ENCODE results near the gene NELL2. TPM values are rescaled to one million over a fixed set of nuclear protein-coding genes. Genes with fewer than 3 reads are reported as not detected.

The NELL2 gene
- total RNA-seq, 1 donor from 2014 or later = not detected

DNA sequence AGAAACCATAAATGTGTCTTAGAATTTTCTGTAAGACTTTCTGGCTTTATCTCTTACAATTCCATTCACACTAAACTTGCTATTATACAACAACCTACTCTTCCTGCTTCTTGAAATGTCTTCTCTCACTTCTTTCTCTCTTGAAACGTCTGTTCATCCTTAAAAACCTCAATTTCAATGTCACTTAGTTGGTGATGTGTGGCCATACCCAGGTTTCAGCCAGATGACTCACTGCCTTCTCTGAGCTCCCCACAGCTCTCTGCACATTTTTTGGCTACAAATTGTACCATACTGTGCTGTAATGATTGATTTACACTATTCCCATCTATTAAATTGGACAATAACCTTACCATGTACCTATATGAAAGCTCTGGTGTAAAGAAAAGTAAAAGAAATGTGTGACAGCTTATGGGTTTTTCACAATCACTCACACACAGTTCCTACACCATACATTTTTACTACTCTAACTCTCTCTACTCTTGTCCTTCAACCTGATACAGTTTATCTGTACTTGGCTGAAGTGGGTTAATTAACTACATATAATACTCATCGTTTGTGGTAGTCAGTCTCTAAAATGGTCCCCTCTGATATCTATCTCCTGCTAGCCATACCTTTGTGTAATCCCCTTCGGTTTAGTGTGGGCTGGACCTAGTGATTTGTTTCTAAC lies 222.1 kb downstream of the NELL2 start:
- intact Hi-C loops (cut with DNase I) = no loop called here
- no peak for ATAC-seq
- DNase-seq (ENCODE audit: missing footprints) = no peak

DNA sequence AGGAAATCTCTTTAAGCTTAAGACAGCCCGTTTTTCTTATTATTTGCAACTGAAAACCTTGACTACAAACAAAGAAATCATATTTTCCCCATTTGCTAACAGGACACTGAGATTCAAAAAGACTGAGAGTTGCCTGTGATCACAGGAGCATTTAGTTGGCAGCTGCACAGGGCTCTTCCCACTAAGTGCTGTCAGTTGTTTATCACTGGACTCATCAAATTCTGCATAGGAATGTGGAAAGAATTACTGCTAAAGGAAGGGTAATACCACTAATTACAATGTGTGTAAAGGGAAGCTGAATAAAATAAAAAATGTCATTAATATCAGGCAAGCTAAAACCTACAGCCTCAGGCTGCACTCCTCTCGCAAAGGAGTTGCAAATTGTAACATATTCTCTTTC lies 226.4 kb downstream of the NELL2 start:
- intact Hi-C loops (cut with DNase I) = no loop called here
- DNase-seq (ENCODE audit: missing footprints) = no peak
- ATAC-seq = no peak

DNA sequence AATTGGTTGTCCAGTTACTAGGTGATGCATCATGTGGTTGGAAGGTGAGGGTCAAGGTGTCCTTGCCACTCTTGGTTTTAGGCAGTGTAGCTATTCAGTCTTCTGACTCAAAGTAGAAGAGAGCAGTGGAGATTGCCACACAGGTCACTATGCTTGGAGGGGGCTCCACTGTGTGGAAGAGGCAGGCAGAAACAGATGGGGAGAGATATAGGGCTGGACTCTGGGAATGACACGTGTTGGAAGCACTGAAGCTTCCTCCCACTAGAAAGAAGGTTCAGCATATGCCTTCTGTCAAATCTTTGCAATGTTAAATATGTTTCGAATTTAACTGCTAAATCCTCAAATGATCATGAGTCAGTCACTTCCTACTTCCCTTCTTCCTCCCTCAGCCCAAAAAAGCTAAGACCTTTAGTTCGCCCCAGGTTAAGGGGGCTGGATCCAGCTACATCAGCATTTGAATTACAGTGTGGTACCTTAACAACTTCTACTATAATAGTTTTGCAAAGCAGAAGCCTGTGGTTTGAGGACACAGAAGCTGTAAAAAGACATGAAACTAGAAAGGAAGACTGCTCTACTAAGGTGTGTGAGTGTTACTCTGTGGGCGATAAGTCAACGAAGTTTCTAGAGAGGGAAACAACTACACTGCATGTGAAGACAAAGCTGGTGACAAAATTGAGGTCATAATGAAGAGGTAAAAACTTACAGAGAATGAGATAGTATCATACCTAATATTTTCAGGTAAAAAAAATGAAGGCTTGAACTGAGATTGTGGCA lies 228.0 kb downstream of the NELL2 start:
- ATAC-seq = no peak
- no peak for DNase-seq (ENCODE audit: missing footprints)
- intact Hi-C loops (cut with DNase I) = no loop called here

DNA sequence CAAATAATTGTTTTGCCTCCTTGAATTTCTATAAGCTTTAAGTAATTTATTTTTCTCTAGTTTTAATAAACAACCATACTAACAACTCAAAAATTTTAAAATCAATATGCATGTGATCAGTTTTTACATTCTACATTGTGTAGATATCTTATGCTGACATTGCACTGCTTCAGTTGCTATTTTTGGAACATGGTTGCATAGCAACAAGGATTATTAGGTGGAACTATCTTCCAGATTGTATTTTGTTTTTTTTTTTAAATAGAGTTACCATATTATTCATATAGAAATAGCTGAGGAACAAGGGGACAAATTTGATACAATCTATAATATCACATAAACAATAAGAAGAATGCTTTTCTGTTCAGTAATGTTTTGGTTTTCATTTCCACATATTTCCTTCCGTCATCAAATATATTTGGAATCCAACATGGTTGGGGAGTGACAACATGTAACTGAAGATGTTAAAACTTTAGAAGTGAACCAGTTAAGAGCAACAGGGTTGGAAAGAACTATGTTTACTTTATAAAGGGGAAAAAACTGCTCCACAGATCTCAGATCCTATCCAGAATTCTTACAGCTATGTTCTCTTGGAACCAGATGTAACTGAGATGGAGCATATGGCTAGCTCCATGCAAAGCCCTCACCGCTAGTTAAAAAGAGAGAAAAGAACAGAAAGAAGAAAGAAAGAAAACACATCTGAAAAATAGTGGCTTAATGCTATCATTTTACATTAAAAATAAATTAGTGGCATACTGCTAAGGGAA lies 235.5 kb downstream of the NELL2 start:
- no peak for DNase-seq (ENCODE audit: missing footprints)
- intact Hi-C loops (cut with DNase I) = no loop called here
- ATAC-seq = no peak

DNA sequence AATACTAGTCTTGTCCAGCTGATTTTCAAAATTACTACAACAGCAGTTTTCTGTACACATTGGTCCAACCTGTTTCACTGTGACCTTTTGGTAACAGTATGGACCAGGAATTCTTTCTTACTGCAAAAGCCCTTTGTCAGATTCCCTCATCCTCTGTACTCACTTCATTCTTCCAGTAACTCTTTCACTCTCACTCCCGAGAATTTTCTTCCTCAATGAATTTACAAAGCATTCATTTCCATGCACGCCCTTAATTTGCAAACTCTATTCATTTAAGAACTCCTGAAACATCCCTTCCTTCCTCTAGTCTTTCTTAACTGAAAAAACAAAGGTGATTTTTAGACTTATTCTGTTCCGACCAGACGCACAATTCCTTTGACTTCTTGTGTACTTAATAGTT lies 238.2 kb downstream of the NELL2 start:
- intact Hi-C loops (cut with DNase I) = no loop called here
- DNase-seq (ENCODE audit: missing footprints) (no peak), ATAC-seq (no peak)

DNA sequence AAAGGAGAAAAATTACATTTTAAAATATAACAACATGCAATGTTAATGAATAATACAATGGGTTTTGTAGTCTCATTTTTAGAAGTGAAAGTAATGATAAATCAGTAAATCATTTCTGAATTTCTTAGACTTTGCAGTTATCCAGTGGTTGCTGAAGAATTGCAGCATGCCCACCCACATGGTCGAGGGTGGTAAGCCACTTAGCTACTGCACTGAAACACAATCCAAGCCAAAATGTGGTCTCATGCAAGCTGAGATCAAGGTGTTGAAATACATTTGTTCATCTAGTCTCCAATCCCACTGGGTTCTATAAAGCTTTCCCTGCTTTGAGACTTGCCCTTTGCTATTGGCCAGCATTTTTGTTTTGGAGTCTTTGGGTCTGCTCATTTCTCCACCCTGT lies 247.9 kb downstream of the NELL2 start:
- ATAC-seq (no peak), DNase-seq (ENCODE audit: missing footprints) (no peak)
- intact Hi-C loops (cut with DNase I) = no loop called here

DNA sequence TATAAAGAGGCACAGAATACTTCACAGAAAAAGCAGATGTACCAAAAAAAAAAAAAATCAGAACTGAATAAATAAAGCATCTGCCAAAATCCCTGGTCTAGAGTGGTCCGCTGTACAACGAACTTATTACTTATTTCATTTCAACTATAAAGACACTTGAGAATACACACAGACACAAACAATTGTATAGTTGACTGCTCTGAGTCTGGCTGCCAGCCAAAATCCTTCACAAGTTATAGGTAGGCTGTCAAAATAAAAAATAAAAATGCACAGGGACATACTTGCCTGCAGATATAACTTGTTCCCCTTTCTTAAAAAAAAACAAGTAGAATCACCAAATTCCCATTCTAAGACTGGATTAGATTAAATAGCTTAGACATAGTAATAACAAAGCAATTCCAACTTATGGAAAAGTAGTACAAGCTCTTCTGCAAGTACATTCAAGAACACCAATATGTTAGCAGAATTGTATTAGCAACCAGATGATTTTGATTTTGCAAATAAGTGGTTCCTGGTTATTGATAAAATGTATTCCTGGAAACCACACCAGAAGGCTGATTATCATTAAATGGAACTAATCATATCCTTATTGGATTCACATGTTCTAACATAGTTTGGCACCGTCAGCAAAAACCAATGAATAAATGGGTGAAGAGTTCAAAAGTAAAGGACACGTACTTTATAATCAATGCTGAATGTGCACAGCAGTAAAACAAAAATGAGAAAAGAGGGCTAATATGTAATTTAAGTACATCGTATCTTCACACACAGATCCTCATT lies 248.5 kb downstream of the NELL2 start:
- intact Hi-C loops (cut with DNase I) = no loop called here
- ATAC-seq (no peak), DNase-seq (ENCODE audit: missing footprints) (no peak)

DNA sequence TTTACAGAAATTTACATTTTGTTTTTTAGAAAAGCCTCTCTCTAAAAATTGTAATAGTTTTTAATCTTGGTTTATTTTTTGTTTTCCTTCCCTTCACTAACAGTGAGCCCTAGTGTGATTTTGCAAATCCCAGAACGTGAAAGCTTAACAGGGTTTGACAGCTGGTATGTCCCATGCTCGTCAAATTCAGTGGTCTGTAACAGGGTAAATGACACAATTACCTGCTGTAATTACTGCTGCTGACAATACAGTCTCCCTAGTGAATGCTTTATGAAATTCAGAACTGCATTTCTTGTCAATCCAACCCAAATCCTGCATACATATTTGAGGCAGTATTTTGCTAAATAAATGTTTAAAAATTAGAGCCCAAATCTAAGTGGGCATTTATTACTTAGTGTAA lies 249.2 kb downstream of the NELL2 start:
- intact Hi-C loops (cut with DNase I) = no loop called here
- ATAC-seq = no peak

DNA sequence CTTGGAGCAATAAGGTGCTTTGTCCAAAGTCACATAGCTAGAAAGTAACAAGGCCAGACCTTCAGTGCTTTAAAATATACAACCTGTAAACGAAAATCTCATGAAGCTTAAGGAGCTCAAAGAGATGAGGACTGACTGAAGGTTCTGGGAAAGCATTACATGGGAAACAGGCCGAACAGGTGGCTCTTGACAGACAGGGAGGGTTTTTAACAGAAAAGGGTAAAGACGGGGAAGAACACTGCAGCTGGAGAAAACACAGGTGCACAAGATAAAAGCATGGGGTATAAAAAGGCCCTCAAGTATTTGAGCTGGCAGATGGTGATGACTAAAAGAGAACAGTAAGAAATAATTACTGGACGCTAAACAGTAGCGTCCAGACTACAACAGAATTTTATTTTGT lies 257.2 kb downstream of the NELL2 start:
- intact Hi-C loops (cut with DNase I) = no loop called here
- no peak for ATAC-seq
- DNase-seq (ENCODE audit: missing footprints) = no peak

More for the DNA sequence above, 249.2 kb downstream of the NELL2 start:
- no peak for DNase-seq (ENCODE audit: missing footprints)

DNA sequence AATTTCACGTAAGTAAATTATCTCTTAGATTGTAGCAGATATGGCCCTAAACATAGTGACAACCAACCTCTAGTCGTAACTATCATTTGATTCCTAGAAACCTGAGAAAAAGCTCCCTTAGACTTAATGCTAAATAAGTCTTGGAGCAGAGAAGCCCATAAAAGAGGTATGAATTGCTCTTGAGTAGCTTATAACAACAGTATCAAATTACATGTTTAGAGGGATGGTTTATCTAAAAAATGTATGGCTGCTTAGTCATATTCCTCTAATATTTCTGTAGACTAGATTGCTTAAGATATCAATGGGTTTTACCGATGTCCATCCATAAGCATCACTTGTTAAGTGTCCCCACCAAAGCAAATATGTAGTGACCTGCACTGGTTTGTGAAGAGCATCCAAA lies 259.7 kb downstream of the NELL2 start:
- DNase-seq (ENCODE audit: missing footprints) (no peak), ATAC-seq (no peak)
- intact Hi-C loops (cut with DNase I) = no loop called here

DNA sequence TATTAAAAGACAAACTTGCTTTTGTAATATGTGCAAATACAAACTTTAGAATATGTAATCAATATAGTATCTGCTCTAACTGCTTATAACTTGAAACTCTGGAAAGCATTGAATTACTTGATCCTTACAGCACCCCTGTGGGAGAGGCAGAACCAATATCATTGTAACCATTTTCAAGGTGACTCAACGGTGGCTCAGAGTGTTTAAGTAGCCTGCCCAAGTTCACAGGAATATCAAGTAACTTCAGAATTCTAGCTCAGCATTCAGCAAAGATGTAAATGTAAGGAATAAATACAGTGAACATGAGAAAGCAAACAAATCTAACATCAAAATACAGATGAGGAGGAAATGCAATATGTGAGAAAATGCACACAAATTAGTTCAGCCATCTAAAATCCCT lies 264.6 kb downstream of the NELL2 start:
- no peak for ATAC-seq
- DNase-seq (ENCODE audit: missing footprints) = no peak
- intact Hi-C loops (cut with DNase I) = no loop called here

DNA sequence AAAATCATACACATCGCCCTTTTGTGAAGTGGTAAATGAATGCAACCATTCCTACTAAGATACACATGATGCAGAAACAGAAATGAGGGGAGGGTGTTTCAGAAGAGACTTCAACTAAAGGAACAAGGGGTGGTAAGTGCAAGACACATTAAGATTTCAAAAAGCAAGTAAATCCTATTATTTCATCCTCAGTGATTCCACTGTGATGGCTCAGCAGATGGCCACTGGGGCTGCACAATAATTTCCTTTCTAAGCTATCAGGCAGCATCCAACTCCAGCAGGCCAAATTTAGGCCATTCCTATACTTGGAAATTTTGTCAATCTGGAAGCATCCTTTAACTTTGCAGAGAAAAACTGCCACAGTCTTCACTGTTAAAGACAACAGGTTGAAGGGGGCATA lies 272.4 kb downstream of the NELL2 start:
- DNase-seq (ENCODE audit: missing footprints) = no peak
- intact Hi-C loops (cut with DNase I) = no loop called here
- ATAC-seq = no peak

DNA sequence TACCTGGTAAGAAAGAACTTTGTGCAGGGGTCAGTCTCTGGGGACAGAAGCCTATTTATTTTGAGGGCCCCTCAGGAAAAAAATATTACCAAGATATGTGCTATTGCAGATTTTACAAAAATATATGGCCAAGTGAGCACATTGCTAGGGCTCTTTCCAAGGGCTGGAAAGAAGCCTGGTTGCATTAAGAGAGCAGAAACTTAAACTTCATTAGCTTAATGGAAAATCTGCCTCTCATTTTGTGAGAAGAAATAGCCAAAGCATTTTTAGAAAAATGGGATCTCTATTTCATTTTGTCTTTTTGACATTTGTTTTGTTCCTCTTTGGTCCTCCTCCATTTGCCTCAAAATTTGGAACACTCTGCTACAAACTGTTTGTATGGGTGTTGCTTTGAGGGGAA lies 283.5 kb downstream of the NELL2 start:
- intact Hi-C loops (cut with DNase I) = no loop called here
- no peak for ATAC-seq

DNA sequence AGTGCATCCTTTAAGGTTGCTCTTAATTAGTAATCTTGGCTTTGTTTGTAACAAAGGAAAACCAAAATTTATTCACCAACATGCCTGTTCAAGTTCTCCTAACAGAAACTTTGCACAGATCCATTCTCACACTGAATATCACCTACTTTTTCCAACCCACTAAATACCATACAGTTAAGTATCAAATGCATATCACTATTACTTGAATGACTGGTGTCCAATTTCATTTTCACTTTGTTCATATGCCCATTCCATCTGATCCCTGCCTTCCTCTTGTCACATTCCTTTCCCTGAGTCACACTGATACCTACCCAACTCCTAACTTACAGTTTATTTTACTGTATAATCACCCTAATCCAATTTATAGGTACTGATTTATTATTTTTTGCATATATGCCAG lies 286.4 kb downstream of the NELL2 start:
- intact Hi-C loops (cut with DNase I) = no loop called here
- DNase-seq (ENCODE audit: missing footprints) = no peak
- ATAC-seq = no peak

More for the DNA sequence above, 283.5 kb downstream of the NELL2 start:
- no peak for DNase-seq (ENCODE audit: missing footprints)

DNA sequence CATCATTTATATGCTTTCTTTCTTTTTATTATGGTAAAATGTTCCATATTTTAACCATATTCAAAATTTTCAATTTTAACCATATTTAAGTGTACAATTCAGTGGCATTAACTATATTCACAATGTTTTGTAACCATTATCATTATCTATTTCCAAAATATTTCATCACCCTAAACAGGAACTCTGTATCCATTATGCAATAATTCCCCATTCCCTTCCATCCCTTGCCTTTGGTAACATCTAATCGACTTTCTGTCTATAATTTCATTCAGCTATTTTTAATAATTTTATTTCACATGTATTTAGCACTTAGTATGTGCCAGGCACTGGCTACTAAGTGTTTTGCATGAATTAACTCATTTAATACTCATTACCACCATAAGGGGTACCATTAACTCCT lies 287.5 kb downstream of the NELL2 start:
- intact Hi-C loops (cut with DNase I) = no loop called here

DNA sequence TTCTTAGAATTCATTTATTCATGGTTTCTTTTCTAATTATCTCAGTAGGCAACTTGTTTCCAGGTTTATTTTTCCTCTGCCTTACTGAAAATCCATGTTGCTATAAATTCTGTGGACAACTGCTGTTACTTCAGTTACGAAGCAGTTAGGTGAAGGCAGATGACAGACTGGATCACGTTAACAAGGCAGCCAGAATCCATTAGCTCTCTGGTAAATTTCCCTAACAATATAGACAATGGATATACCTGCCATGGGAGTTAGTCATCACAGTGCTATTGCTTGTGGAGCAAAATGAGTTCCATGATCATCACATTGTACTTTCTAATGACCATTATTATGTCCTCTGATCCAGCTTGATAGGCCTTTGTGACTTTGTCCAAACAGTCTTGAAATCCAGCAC lies 291.5 kb downstream of the NELL2 start:
- DNase-seq (ENCODE audit: missing footprints) (no peak), ATAC-seq (no peak)
- intact Hi-C loops (cut with DNase I) = no loop called here

More for the DNA sequence above, 287.5 kb downstream of the NELL2 start:
- DNase-seq (ENCODE audit: missing footprints) = no peak
- no peak for ATAC-seq

DNA sequence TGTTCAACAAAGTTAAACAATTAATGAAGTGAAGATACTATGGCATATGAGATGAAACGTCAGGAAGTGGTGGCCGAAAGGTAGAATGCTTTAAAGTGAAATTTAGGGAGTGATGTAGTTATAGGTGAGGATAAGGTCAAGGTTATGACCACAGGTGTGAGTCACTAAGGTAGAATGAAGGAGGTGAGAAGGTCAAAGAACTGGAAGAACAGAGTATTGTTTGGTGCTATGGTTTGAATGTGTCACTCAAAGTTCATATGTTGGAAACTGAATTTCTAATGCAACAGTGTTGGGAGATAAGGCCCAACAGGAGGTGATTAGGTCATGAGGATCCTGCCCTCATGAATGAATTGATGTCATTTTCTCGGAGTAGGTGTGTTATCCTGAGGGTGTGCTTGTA lies 293.6 kb downstream of the NELL2 start:
- no peak for DNase-seq (ENCODE audit: missing footprints)
- intact Hi-C loops (cut with DNase I) = no loop called here

DNA sequence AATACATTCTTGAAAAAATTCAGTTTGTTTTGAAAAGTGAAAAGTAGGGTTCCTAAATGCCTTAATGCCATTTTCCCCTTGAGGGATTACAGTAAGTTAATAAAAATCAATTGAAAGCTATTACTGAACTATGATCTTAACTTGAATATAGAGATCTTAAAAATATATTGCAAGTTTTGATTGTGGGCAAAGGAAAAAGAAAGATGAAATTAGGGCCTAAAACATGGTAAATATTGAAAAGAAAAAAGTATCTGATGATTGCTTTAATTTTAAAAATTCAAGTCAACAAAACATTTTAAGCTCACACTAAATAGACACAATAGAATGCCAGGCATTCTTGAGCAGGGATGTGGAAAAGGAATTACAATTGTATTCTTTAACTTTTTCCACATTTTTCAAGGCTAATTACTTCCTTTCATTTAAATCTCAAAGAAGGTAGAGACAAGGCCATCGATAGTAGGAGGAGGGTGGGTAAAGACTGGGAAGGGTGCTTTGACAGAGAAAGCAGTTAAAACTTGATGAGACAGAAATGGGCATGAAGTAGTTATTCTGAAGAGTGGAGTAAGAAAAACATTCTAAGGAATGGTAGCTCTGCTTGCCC lies 294.4 kb downstream of the NELL2 start:
- ATAC-seq (no peak), DNase-seq (ENCODE audit: missing footprints) (no peak)
- intact Hi-C loops (cut with DNase I) = no loop called here

More for the DNA sequence above, 293.6 kb downstream of the NELL2 start:
- ATAC-seq = no peak

DNA sequence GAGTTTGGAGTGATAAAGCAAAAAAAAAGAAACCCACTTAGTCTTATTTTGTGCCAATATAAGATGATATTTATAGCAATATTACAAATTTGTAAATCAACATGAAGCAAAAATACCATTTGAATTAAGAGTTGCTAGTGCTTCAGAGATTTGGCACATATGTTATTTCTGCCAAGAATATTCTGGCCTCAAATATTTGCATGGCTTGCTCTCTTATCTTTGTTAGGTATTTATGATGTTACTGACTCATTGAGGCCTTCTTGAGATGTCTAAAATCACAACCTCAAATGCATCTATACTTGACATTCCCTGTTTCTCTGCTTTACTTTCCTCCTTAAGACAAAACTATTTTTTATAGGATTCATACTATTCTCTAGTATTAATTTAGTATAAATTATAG lies 301.5 kb downstream of the NELL2 start:
- DNase-seq (ENCODE audit: missing footprints) (no peak), ATAC-seq (no peak)
- intact Hi-C loops (cut with DNase I) = no loop called here
